NCI-H524 treated with DMSO at 0.1 percent for 48 hours (cell line): ENCODE measurements around the gene RNU1-2.
"Not testable (repeated sequence)": the region's sequence is repeated elsewhere in the genome, so short reads cannot be mapped to it uniquely, and the experiment has no call there.

Source experiments
- DNase-seq: peaks from one replicate; lab custom pipeline; 2025; lab: John Stamatoyannopoulos, UW

The RNU1-2 gene

DNA sequence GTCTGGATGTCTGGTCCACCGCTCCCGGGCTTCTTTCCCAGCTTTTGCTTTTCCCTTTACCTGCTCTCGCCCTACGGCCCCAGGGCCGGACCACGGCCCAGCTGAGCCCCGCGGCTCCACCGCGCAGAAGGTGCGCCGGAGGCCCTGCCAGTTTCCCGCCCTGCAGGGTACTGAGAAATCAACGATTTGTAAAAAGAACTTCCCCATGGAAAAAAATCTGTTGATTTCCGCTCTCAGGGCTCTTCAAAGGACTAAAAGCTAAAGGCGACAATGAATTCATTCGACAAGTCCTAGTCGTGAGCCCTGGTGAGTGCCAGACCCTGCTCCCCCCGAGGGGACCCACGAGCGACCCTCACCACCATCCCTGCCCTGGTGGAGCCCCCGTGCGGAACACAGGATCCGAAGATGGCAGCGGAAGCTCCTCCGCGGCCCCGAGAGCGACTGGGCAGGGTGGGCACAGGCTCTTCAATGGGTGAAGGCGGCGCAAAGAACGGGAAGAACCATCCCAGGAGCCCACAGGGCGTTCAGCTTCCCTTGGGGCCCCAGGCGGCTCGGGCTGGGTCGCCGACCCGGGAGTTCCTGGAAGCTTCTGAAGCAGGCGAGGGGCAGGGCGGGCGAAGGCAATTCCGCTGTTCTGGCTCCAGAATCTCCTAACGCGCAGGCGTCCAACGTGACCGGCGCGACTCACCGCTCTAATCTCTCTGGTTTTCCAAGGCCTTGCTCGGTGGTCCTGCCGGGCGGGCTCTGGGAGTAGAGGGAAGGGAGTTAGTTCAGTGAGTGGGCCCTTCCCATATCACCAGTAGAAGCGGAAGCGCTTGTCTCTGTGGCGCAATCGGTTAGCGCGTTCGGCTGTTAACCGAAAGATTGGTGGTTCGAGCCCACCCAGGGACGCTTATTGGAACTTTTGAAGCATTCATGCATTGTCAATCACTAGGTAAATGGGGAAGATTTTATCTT is 6.6 kb upstream of the RNU1-2 start:
- no peak for DNase-seq

DNA sequence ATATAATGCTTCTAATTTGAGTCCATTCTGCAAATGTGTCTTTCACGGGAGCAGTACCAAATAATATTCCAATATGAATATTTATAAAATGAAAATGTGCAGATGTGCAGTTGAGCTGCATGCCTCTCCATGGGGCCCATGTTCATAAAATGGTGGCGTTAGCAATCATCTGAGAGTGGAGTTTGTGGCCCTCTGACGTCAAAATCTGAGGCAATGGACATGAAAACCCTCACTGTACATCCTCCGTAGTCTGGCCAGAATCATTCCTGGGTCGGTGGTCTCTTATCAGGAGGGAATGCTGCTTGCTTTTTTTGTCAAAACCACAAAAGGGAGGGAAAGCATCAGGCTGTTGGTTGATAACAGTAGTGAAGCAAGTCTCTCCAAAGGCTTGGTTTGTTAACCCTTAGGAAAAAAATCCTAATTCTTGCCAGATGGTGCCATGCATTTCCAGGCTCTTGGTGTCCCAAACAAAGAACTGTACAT is 5.2 kb upstream of the RNU1-2 start:
- not testable (repeated sequence) for DNase-seq

- DNase-seq = not testable (repeated sequence)
Observed at GRCh38 chr1:16891057-16891456, 4.7 kb upstream of the RNU1-2 start.

DNA sequence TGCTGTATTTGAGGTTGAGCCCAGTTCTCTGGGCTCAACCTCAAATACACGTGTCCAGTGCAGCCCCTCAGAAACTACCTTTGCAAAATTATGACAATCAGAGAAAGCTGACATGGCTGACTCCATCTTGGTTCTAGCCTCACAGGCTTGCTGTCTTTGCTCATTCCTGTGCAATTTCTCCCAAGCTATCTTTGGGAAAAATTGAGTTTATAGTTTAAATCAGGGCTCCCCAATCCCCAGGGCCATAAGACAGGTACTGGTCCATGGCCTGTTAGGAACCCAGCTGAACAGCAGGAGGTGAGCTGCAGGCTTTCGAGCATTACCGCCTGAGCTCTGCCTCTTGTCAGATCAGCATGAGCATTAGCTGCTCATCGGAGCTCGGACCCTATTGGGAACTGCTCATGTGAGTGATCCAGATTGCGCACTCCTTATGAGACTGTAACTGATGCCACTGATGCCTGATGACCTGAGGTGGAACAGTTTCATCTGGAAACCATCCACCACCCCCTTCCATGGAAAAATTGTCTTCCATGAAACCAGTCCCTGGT is 2.7 kb upstream of the RNU1-2 start:
- DNase-seq = not testable (repeated sequence)

- DNase-seq = not testable (repeated sequence)
Observed at GRCh38 chr1:16893796-16894195, 2.0 kb upstream of the RNU1-2 start.

DNA sequence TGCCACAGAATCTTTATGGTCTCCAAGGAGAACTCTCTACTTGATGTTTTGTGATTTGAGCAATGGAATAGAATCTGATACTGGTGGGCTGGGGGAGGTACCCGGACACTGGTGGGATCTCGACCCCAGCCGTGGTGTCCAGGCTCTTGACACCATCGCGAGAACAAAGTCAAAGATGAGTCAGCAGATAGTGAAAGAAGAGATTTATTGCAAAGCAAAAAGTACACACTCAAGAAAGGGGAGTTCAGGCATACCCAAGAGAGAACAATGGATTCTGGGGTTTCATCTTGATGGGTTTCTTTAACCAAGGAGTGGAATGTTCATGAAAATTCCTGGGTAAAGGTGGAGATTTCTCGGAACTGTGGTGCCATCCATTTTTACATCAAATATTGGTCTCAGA is 1.4 kb upstream of the RNU1-2 start:
- DNase-seq = not testable (repeated sequence)

GRCh38 chr1:16895233-16895597 is 565 bp upstream of the RNU1-2 start:
- DNase-seq = not testable (repeated sequence)

DNA sequence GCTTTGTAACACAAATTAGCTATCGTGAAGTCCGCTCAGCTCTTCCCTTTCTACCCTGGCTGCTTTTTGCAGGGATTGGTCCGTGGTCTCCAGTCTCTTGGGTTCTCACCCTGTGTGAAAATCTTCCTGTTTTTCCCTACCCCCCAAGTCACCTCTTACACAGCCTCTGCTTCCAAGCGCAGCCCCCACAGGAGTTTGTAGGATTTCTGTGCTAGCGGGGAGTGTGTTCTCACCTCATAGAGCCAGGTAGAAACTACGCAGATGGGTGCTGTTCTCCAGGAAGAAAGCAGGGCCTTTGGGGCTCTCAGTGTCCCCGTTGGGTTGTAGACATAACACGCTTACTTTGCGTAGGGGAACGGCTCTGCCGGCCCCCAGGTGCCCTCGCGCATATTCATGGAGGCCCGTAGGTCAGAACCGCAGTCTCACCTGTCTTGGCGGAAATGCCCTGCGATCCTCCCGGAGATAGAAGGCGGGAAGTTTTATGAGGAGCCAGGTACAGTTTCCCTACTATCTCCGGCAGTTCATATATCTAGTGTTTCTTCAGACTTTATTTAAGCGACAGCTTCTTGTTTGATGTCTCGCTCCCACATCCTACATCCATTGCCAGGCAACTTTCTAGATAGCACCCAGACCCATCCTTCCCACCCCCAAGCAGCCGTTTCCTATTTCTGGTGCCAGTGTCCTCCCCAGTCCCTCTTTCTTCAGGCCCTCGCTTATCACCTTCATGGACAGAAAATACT is 706 bp downstream of the RNU1-2 start:
- peak; percentile 25 for DNase-seq

- not testable (repeated sequence) for DNase-seq
Observed at GRCh38 chr1:16897653-16898052, 1.9 kb downstream of the RNU1-2 start.

DNA sequence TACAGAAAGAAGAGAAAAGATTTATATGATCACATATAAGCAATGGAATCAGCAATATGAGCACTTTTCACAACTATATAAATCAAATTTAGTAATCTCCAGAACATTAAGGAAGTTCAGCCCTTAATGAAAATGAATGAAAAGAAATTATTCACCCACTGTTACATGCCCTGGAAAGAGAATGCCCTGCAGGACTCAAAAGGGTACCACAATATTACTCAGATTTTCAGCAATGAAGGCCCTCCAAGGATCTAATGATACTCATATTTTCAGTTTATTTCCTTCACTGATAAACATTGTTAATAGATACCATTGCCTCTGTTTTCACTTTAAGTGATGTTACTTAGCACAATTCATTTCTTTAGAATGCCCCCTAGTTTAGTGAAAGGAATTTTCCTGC is 2.5 kb downstream of the RNU1-2 start:
- DNase-seq = not testable (repeated sequence)

DNA sequence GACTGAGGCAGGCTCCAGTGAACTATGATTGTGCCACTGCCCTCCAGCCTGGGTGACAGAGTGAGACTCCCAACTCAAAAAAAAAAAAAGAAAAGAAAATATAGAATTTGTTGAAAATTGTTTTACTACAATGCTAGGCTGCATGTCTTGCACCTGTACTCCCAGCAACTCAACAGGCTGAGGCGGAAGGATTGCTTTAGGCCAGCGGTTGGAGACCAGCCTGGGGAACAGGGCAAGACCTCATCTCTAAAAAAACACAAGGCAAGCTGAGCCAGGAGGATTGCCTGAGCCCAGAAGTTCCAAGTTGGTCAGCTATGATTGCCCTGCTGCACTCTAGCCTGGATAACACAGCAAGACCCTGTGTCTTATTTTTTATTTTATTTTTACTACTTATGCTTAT is 3.2 kb downstream of the RNU1-2 start:
- DNase-seq = not testable (repeated sequence)

DNA sequence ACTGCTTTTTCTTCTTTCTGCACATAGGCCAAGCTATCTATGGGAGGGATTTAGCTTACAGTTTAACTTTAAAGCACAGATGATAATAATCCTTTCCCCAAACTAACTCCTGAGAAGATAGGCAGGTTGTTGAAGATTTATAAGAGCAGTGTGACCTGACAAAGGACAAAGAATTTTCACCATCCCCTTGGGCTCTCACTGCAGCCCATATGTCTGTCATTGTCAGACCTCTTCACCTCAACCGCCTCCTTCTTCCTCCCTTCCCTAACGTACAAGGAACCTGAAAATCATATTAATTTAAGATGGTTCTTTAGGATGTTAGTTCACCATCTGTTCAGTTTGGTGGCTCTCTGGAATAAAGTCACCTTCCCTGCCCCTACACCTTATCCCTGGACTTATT is 5.0 kb downstream of the RNU1-2 start:
- peak; percentile 41 for DNase-seq

- not testable (repeated sequence) for DNase-seq
Observed at GRCh38 chr1:16901371-16901770, 5.6 kb downstream of the RNU1-2 start.

- no peak for DNase-seq
Observed at GRCh38 chr1:16903054-16903453, 7.3 kb downstream of the RNU1-2 start.

- DNase-seq = no peak
Observed at GRCh38 chr1:16903458-16903796, 7.6 kb downstream of the RNU1-2 start.

GRCh38 chr1:16904560-16905109 is 8.9 kb downstream of the RNU1-2 start:
- DNase-seq = peak; percentile 86

- peak; percentile 76 for DNase-seq
Observed at GRCh38 chr1:16905110-16905867, 9.5 kb downstream of the RNU1-2 start.

- no peak for DNase-seq
Observed at GRCh38 chr1:16905868-16906702, 10.3 kb downstream of the RNU1-2 start.

GRCh38 chr1:16906873-16907272 is 11.1 kb downstream of the RNU1-2 start:
- no peak for DNase-seq

GRCh38 chr1:16907870-16908758 is 12.3 kb downstream of the RNU1-2 start:
- no peak for DNase-seq
